ENCODE results near the gene TEKT5.

TEKT5 gene

GRCh38 chr16:10580883-10581247 lies 113.9 kb downstream of the TEKT5 start:
- Histone ChIP-seq H3K9me3 (ENCODE audit: control extremely low read depth in 1 of 5, control insufficient read depth in 4 of 5, insufficient read depth in 2 of 5, low read depth in 1 of 5, low read length in 4 of 5) (peaks cover 0 to 5% (median 3%) of the 10 kb centered on the region in 5 experiments), H3K27me3 (replicated peaks in 2 of 5; ENCODE audit: control insufficient read depth in 4 of 5, insufficient read depth in 5 of 5, low read length in 4 of 5) (peaks cover 0 to 59% (median 33%) of the 10 kb centered on the region in 5 experiments), H3K36me3 (ENCODE audit: control insufficient read depth in 4 of 4, insufficient read depth in 4 of 4, low read length in 3 of 4) (no peaks in the 10 kb centered on the region), H3K4me1 (ENCODE audit: control extremely low read depth in 1 of 4, control insufficient read depth in 4 of 4, insufficient read depth in 4 of 4, low read length in 3 of 4) (peaks cover 0 to 15% (median 10%) of the 10 kb centered on the region in 4 experiments), H3K4me3 (ENCODE audit: control insufficient read depth in 1 of 7, extremely low read depth in 1 of 7, insufficient read depth in 4 of 7, low read depth in 2 of 7, low read length in 6 of 7) (peak overlapping the region in 5 of 7 experiments; percentile 23 to 71 (median 58)), H3K27ac (ENCODE audit: insufficient read depth in 1 of 2, low read depth in 1 of 2, low read length in 2 of 2, poor library complexity in 1 of 2, severe bottlenecking in 2 of 2) (no peak overlapping the region)
- no peak for DNase-seq
- ChIA-PET CTCF (no interaction called here), POLR2A (interaction anchor here (0.6 kb wide), 1 partner anchor 218 kb away, joined by 6 read pairs; no protein-coding TSS in a partner anchor)
- no CpG with 5 or more reads among the region's 7 CpGs for WGBS (ENCODE audit: insufficient coverage)

DNA sequence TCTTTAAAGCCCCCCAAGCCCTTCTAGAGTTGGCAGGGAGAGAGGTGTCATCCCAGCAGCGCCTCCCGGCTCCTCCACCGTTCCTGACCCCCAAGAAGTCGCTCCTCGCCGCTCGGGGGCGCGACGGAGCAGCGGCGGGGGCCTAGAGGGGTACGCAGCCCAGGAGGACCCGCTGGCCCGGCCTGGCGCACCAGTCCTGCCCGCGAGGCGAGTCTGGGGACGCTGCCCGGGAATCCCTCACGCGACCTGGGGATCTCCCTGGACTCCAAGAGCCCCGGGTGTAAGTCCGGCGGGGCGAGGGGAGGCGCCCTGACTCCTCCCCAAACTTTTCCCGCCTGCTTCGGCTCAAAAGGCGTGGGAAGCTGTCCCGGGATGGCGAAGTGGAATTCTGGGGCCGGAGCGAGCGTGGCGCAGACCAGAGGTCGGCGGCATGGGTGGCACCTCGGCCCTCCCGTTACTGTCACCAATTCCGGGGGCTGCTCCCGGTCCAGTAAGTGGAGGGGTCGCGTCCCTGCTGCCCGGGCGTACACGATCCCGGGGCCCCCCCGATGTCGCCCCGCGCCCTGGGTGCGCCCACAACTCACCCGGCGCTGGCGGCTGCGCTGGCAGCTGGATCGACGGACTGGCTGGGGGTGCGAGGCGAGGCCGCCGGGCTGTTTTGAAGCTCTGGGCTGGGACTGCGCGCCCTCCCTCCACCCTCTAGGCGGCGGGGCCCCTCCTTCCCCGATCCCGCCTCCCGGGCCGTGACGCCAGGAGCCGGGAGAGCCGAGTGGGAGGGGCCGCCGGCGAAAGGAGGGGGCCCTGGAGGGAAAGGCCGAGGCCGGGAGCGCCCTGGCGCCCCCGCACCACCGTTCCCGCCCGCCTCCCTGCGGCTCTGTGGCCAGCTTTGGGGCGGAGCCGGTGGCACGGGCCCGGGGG lies 114.5 kb downstream of the TEKT5 start, which contains the start of gene EMP2:
EMP2 (minus strand) TSS at position 634 of the 918 bp plus-strand sequence. CDS start 32,981 bp downstream, outside the sequence.
- H3K4me3 ChIP-seq (ENCODE audit: control insufficient read depth in 1 of 7, extremely low read depth in 1 of 7, insufficient read depth in 4 of 7, low read depth in 2 of 7, low read length in 6 of 7), result peak within 1 kb of the TSS; percentile 4 to 71 (median 54)
- POLR2A ChIA-PET, result interaction anchor here (0.6 kb wide), 1 partner anchor 217 kb away, joined by 6 read pairs; no protein-coding TSS in a partner anchor
- DNase-seq, result peak in 2 of 3 donors; percentile 19 to 43
- H3K9me3 ChIP-seq (ENCODE audit: control extremely low read depth in 1 of 5, control insufficient read depth in 4 of 5, insufficient read depth in 2 of 5, low read depth in 1 of 5, low read length in 4 of 5), result peaks cover 0 to 5% (median 3%) of the 10 kb centered on the region in 5 experiments
- CTCF ChIA-PET, result interaction anchor here (1.3 kb wide), 1 partner anchor 66 kb away, joined by 4 read pairs; no protein-coding TSS in a partner anchor
- peaks cover 0 to 59% (median 33%) of the 10 kb centered on the region in 5 experiments for H3K27me3 ChIP-seq (replicated peaks in 2 of 5; ENCODE audit: control insufficient read depth in 4 of 5, insufficient read depth in 5 of 5, low read length in 4 of 5)
- no peak within 1 kb of the TSS for H3K27ac ChIP-seq (ENCODE audit: insufficient read depth in 1 of 2, low read depth in 1 of 2, low read length in 2 of 2, poor library complexity in 1 of 2, severe bottlenecking in 2 of 2)
- H3K36me3 ChIP-seq (ENCODE audit: control insufficient read depth in 4 of 4, insufficient read depth in 4 of 4, low read length in 3 of 4), result no peaks in the 10 kb centered on the region
- WGBS (ENCODE audit: insufficient coverage), result under 1% methylated on average over 71 of the region's 91 CpGs
- peaks cover 0 to 19% (median 10%) of the 10 kb centered on the region in 4 experiments for H3K4me1 ChIP-seq (ENCODE audit: control extremely low read depth in 1 of 4, control insufficient read depth in 4 of 4, insufficient read depth in 4 of 4, low read length in 3 of 4)

GRCh38 chr16:10579575-10579964 lies 115.2 kb downstream of the TEKT5 start:
- H3K9me3 ChIP-seq (ENCODE audit: control extremely low read depth in 1 of 5, control insufficient read depth in 4 of 5, insufficient read depth in 2 of 5, low read depth in 1 of 5, low read length in 4 of 5), result peaks cover 0 to 5% (median 3%) of the 10 kb centered on the region in 5 experiments
- POLR2A ChIA-PET, result no interaction called here
- peak overlapping the region in 2 of 7 experiments; percentile 58 to 71 for H3K4me3 ChIP-seq (ENCODE audit: control insufficient read depth in 1 of 7, extremely low read depth in 1 of 7, insufficient read depth in 4 of 7, low read depth in 2 of 7, low read length in 6 of 7)
- peaks cover 0 to 21% (median 10%) of the 10 kb centered on the region in 4 experiments for H3K4me1 ChIP-seq (ENCODE audit: control extremely low read depth in 1 of 4, control insufficient read depth in 4 of 4, insufficient read depth in 4 of 4, low read length in 3 of 4)
- CTCF ChIA-PET, result interaction anchor here (1.3 kb wide), 1 partner anchor 65 kb away, joined by 4 read pairs; no protein-coding TSS in a partner anchor
- no peaks in the 10 kb centered on the region for H3K36me3 ChIP-seq (ENCODE audit: control insufficient read depth in 4 of 4, insufficient read depth in 4 of 4, low read length in 3 of 4)
- H3K27me3 ChIP-seq (replicated peaks in 2 of 5; ENCODE audit: control insufficient read depth in 4 of 5, insufficient read depth in 5 of 5, low read length in 4 of 5), result peaks cover 0 to 59% (median 33%) of the 10 kb centered on the region in 5 experiments
- no peak overlapping the region for H3K27ac ChIP-seq (ENCODE audit: insufficient read depth in 1 of 2, low read depth in 1 of 2, low read length in 2 of 2, poor library complexity in 1 of 2, severe bottlenecking in 2 of 2)
- DNase-seq, result peak in 1 of 3 donors; percentile 12
- 67% methylated on average over 5 of the region's 6 CpGs for WGBS (ENCODE audit: insufficient coverage)

DNA sequence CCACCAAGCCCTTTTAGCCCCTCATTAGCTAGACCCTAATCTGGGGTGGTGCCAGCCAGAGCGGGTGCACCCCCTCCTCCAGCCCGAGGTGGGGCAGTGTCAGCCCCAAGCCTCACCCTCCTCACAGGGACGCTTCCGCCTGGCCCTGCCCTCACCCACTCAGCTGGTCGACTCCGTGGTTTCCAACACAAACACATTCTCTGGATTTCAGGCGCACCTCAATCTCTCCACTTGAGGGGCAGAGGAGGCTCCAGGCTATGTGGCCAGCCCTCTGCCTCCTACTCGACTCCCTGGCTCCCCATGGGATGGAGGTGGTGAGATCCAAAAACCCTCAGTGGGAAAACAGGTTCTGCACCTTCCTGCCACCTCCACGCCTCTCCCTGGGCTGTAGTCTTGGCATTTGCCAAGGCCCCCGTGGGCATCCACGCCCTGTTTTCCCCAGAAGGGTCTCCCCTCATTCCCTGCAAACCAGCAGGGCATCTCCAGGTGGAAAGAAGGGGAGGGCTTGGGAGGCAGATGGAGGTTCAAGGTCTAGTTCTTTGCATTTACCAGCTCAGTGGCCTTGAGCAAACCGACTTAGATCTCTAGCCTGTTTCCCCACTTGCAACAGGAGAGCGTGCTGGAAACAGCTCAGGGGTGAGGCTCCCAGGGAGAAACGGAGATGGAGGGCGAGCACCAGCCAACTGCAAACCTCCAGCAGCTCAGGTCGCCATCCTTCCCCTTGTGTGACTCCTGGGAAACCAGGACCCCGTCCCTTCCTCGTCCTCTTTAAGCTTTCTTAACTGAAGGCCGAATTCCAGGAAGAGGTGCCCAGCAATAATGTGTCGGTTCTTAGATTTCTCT lies 116.0 kb downstream of the TEKT5 start:
- Histone ChIP-seq H3K9me3 (ENCODE audit: control extremely low read depth in 1 of 5, control insufficient read depth in 4 of 5, insufficient read depth in 2 of 5, low read depth in 1 of 5, low read length in 4 of 5) (peaks cover 0 to 5% (median 3%) of the 10 kb centered on the region in 5 experiments), H3K36me3 (ENCODE audit: control insufficient read depth in 4 of 4, insufficient read depth in 4 of 4, low read length in 3 of 4) (no peaks in the 10 kb centered on the region), H3K4me3 (ENCODE audit: control insufficient read depth in 1 of 7, extremely low read depth in 1 of 7, insufficient read depth in 4 of 7, low read depth in 2 of 7, low read length in 6 of 7) (no peak overlapping the region), H3K27ac (ENCODE audit: insufficient read depth in 1 of 2, low read depth in 1 of 2, low read length in 2 of 2, poor library complexity in 1 of 2, severe bottlenecking in 2 of 2) (no peak overlapping the region), H3K4me1 (ENCODE audit: control extremely low read depth in 1 of 4, control insufficient read depth in 4 of 4, insufficient read depth in 4 of 4, low read length in 3 of 4) (peaks cover 0 to 21% (median 10%) of the 10 kb centered on the region in 4 experiments), H3K27me3 (replicated peaks in 2 of 5; ENCODE audit: control insufficient read depth in 4 of 5, insufficient read depth in 5 of 5, low read length in 4 of 5) (peaks cover 0 to 59% (median 32%) of the 10 kb centered on the region in 5 experiments)
- ChIA-PET POLR2A (no interaction called here), CTCF (interaction anchor here (1.3 kb wide), 1 partner anchor 64 kb away, joined by 4 read pairs; no protein-coding TSS in a partner anchor)
- no peak for DNase-seq
- 95% methylated on average over 16 of the region's 20 CpGs for WGBS (ENCODE audit: insufficient coverage)
